IMR-90 (cell line): ENCODE data around the gene GMCL1. TPM values are rescaled to one million over a fixed set of nuclear protein-coding genes. Genes with fewer than 3 reads are reported as not detected.

Source experiments
- MXI1 ChIP-seq: IDR thresholded peaks from 2 replicates; pipeline ENCODE4 v1.6.1; 2012; ENCODE audit warnings: low read depth, mild to moderate bottlenecking, low read length, moderate library complexity, borderline replicate concordance
- NFE2L2 ChIP-seq: fragments of 150-350 bp; IDR thresholded peaks from 2 replicates; pipeline ENCODE4 v1.6.1; 2016; ENCODE audit warnings: low read depth, mild to moderate bottlenecking, low read length
- RCOR1 ChIP-seq: IDR thresholded peaks from 2 replicates; pipeline ENCODE4 v1.6.1; 2012; ENCODE audit warnings: mild to moderate bottlenecking, low read length, improper control_type of control experiment; ENCODE audit not compliant: insufficient replicate concordance
- RFX5 ChIP-seq: IDR thresholded peaks from 2 replicates; pipeline ENCODE4 v1.8.0; 2012; ENCODE audit warnings: low read depth, mild to moderate bottlenecking, low read length, moderate library complexity
- polyA plus RNA-seq, 3 experiments: library from polyadenylated mRNA; depleted of rRNA; stranded (reverse); fragments of >200 nt; gene quantifications; 2 replicates each; pipeline ENCODE4 v1.2.3, GENCODE V29; 2012; ENCODE audit warnings: low replicate concordance in 1 of 3
- total RNA-seq: library from RNA; depleted of rRNA; stranded (reverse); fragments of >200 nt; gene quantifications from 2 replicates; pipeline ENCODE4 v1.2.3, GENCODE V29; 2012
- TF ChIP-seq, protein P1 (sequence below): conservative IDR thresholded peaks from 2 replicates; pipeline ENCODE4 v1.5.1; 2012; ENCODE audit warnings: mild to moderate bottlenecking, low read depth, low read length, improper control_type of control experiment

GMCL1 gene
- total and polyA plus RNA-seq, 2 of the 4 experiments (the other 2 are of a cell fraction) = 2.8 to 3.4 TPM

DNA sequence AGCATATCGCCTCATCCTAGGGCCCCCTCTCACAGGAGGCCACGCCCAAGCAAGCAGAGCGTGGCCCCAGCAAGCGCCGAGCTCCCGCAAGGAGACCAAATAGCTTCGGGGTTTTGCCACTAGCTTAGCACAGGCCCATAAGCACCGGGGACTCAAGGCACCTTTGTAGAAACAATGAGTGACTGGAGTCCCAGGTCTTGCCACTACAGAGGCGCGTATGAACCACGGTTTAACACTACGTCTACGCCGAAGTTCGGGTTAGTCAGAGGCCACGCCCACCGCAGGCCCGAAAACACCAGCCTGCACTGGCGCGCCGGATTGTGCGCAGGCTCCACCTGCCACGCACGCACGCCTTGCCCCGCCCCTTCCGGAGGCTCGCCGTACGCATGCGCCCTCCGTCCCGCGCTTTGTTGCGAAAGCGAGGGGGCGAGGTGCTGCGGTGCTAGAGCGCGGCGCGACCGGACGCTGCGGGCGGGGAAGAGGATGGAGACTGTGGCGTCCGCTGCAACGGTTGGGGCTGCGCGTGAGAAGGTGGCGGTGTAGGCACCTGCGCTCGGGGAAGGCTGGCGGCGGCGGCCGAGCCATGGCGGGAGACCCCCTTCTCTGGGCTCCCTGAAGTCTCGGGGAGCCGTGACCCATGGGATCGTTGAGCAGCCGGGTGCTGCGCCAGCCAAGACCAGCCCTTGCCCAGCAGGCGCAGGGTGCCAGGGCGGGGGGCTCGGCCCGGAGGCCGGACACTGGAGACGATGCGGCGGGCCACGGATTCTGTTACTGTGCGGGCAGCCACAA is at the start of gene GMCL1 (continued):
- no peak for TF ChIP-seq RCOR1
- TF ChIP-seq MXI1 = peak; percentile 88
- TF ChIP-seq, protein P1, sequence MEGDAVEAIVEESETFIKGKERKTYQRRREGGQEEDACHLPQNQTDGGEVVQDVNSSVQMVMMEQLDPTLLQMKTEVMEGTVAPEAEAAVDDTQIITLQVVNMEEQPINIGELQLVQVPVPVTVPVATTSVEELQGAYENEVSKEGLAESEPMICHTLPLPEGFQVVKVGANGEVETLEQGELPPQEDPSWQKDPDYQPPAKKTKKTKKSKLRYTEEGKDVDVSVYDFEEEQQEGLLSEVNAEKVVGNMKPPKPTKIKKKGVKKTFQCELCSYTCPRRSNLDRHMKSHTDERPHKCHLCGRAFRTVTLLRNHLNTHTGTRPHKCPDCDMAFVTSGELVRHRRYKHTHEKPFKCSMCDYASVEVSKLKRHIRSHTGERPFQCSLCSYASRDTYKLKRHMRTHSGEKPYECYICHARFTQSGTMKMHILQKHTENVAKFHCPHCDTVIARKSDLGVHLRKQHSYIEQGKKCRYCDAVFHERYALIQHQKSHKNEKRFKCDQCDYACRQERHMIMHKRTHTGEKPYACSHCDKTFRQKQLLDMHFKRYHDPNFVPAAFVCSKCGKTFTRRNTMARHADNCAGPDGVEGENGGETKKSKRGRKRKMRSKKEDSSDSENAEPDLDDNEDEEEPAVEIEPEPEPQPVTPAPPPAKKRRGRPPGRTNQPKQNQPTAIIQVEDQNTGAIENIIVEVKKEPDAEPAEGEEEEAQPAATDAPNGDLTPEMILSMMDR = no peak
- no peak for TF ChIP-seq RFX5
- TF ChIP-seq NFE2L2 = no peak; the same call in 1 of the 2 replicates
